ENCODE data around the gene MMP17.

MMP17 gene

GRCh38 chr12:131897875-131898274, 69.7 kb downstream of the MMP17 start:
- Histone ChIP-seq H3K4me3 (no peak overlapping the region), H3K36me3 (peaks cover 0 to 40% (median 30%) of the 10 kb centered on the region in 3 donors), H3K27ac (peak overlapping the region in 1 of 2 donors; percentile 98), H3K4me1 (peaks cover 0 to 65% (median 38%) of the 10 kb centered on the region in 4 donors), H3K9me3 (no peaks in the 10 kb centered on the region), H3K27me3 (no peaks in the 10 kb centered on the region)
- no peak for DNase-seq
- intact Hi-C loops (cut with DNase I; ENCODE audit: low total_unique reads), result loop anchor here (2.0 to 5.0 kb wide), 2 partner anchors 31 to 49 kb away; partner anchors contain the start of genes EP400 and PUS1
- TF ChIP-seq, protein P1, sequence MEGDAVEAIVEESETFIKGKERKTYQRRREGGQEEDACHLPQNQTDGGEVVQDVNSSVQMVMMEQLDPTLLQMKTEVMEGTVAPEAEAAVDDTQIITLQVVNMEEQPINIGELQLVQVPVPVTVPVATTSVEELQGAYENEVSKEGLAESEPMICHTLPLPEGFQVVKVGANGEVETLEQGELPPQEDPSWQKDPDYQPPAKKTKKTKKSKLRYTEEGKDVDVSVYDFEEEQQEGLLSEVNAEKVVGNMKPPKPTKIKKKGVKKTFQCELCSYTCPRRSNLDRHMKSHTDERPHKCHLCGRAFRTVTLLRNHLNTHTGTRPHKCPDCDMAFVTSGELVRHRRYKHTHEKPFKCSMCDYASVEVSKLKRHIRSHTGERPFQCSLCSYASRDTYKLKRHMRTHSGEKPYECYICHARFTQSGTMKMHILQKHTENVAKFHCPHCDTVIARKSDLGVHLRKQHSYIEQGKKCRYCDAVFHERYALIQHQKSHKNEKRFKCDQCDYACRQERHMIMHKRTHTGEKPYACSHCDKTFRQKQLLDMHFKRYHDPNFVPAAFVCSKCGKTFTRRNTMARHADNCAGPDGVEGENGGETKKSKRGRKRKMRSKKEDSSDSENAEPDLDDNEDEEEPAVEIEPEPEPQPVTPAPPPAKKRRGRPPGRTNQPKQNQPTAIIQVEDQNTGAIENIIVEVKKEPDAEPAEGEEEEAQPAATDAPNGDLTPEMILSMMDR (IDR thresholded peaks at IDR 0.05), result no peak

DNA sequence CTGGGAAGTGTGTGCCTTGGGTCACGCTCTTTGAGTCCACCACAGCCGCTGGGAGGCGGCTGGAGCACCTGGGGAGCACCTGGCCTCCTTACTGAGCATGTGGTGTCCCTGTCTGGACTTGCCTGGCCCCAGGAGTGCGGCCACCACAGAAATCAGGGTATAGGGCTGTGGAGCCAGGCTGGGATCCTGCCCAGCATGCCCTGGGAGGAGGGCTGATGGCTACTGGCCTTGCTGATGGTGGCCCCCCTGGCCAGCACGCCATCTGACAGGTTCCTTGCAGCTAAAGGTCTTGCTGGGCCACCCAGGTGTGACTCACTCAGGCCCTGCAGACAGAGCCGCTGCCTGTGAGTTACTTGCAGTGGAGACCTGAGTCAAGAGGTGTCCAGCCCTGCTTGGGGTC, 72.2 kb downstream of the MMP17 start:
- no peak for DNase-seq
- no peak overlapping the region for H3K27ac ChIP-seq
- TF ChIP-seq, protein P1 (IDR thresholded peaks at IDR 0.05), result no peak

More for the DNA sequence above, 72.2 kb downstream of the MMP17 start:
- peaks cover 0 to 85% (median 52%) of the 10 kb centered on the region in 4 donors for H3K4me1 ChIP-seq
- H3K36me3 ChIP-seq, result peaks cover 0 to 53% (median 30%) of the 10 kb centered on the region in 3 donors
- no peaks in the 10 kb centered on the region for H3K9me3 ChIP-seq
- no peak overlapping the region for H3K4me3 ChIP-seq
- H3K27me3 ChIP-seq, result no peaks in the 10 kb centered on the region
- intact Hi-C loops (cut with DNase I; ENCODE audit: low total_unique reads), result no loop called here
